Fibroblast of skin of right quadriceps (primary cell): ENCODE results near the gene TMEM205.
"Not testable (repeated sequence)": the region's sequence is repeated elsewhere in the genome, so short reads cannot be mapped to it uniquely, and the experiment has no call there.

ENCODE experiments used
- DNase-seq: peaks from one replicate; pipeline ENCODE4 v3.0.0-alpha.2; 2013

The TMEM205 gene

GRCh38 chr19:11370744-11371143 lies 24.7 kb upstream of the TMEM205 start:
- no peak for DNase-seq

GRCh38 chr19:11367528-11367927 lies 21.5 kb upstream of the TMEM205 start:
- DNase-seq = no peak

DNA sequence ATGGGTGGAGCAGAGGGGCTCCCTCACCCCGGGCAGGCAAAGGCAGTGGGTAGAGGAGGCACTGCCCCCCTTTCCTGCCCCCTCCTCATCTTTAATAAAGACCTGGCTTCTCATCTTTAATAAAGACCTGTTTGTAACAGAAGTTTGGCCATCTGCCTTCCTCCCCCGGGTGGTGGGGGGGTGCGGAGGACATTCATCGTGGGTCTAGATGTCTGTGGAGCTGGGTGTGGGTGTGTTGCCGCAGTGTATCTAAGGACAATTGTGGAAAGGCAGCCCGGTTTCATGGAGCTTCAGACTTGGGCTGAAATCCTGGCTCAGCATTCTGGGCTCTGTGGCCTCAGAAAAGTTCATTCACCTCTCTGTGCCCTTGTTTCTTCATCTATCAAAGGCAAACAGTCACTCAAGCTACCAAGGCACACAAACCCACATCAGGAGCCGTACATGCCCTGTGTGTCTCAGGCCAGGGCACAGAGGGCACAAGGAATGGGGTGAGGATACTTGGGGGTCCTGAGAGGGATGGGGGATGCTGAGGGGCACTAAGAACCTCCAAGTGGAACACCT lies 19.6 kb upstream of the TMEM205 start:
- DNase-seq = no peak

DNA sequence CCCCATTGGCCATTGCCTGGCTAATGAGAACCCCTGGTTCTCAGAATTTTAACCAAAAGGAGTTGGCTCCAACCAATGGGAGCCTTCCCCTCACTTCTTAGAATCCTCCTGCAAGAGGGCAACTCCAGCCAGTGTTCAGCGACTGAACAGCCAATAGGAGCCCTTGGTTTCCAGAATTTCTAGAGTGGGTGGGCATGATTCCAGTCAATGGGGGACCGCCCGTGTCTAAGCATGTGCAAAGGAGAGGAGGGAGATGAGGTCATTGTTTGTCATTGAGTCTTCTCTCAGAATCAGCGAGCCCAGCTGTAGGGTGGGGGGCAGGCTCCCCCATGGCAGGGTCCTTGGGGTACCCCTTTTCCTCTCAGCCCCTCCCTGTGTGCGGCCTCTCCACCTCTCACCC lies 18.9 kb upstream of the TMEM205 start:
- no peak for DNase-seq

DNA sequence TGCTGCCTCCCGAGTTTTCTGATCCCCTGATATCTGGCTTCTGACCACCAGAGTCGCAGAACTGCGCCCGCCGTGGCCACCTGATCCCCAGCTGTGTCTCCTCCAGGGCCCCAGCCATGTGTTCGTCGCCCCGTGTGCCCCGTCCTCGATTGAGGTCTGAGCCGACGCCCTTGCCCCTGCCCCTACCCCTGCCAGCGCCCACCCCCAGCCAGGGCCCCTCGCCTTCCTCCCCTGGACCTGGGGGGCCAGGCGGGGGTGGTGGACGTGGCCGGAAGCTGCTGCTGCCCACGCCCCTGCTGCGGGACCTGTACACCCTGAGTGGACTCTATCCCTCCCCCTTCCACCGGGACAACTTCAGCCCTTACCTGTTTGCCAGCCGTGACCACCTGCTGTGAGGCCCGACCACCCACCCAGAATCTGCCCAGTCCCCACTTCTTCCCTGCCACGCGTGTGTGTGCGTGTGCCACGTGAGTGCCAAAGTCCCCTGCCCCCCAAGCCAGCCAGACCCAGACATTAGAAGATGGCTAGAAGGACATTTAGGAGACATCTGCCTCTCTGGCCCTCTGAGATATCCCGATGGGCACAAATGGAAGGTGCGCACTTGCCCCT lies 18.3 kb upstream of the TMEM205 start:
- no peak for DNase-seq

DNA sequence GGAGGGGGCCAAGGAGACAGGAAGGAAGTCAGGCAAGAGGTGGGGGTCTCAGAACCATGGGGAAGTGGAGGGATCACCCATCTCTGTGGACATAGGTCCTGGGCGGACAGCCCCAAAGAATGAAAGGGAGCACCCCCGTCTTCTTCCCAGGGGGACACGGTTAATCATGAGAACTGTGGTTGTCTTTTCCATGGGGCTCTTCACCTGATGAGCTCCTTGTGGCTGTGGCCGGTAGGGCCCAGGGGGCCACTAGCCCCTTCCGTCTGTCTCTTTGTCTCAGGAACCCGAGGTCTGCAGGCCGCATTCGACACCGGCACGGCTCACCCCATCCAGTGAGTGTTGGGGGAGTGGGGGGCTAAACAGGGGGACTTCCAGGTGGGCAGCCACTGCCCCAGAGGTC lies 17.8 kb upstream of the TMEM205 start:
- DNase-seq = no peak

GRCh38 chr19:11361771-11362731 lies 16.0 kb upstream of the TMEM205 start:
- DNase-seq = no peak

GRCh38 chr19:11361037-11361770 lies 15.1 kb upstream of the TMEM205 start:
- DNase-seq = no peak

GRCh38 chr19:11359421-11359820 lies 13.4 kb upstream of the TMEM205 start:
- DNase-seq = no peak

GRCh38 chr19:11356676-11357550 lies 10.8 kb upstream of the TMEM205 start:
- no peak for DNase-seq

- no peak for DNase-seq
These were observed 10.0 kb upstream of the TMEM205 start for GRCh38 chr19:11356074-11356397.

DNA sequence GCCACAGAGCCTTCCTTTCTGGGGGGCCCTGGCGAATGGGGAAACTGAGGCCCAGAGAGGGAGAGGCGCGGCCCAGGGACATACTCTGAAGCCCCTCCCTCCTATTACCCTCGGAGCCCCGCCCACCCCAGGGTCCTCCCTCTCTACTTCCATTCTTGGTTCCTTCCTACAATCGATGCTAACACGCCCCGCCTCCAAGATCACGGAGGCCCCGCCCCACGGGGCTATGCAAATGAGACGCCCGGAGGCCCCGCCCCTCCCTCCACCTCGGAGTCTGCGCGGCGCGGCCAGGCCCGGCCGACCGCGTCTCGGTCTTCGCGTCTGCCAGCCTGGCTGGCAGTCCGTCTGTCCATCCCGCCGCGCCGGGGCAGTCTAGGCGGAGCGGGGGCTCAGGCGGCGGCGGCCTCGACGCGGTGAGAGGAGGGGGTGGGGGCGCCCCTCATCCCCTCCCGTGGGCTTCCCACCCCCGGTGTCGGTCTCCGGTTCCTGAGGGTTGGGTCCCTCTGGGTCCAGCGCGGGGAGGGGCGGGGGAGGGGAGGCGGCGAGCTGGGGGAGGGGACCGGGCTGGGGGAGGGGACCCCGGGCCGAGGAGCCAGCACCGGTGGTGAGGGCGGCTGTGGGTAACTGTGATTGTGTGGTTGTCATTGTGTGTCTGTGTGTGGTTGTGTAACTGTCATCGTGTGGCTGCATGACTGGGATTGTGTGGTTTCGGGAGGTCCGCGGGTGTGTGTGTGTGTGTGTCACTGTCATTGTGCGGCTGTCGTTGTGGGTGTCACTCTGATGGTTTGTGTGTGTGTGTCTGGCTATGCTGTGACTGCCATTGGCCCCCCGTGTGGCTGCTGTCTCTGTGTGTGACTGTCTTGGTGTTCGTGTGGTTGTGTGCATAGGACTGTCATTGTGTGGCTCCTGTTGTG lies 9.3 kb upstream of the TMEM205 start, which contains the start of gene PLPPR2:
Gene PLPPR2, plus strand, starts transcription at position 273 of the 914 bp plus-strand sequence. CDS start 2,242 bp downstream, outside the sequence.
- peak; percentile 89 for DNase-seq

DNA sequence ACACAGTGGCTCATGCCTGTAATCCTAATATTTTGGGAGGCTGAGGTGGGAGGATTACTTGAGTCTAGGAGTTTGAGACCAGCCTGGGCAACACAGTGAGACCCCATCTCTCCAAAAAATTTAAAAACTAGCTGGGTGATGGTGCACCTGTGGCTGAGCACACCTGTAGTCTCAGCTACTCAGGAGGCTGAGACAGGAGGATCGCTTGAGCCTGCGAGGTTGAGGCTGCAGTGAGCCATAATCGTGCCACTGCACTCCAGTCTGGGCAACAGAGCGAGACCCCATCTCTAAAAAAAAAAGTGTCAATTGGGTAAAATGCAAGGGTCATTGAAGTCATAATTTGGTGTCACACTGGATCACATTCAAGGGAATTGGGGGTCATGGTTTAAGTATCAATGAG lies 8.0 kb upstream of the TMEM205 start:
- DNase-seq = not testable (repeated sequence)

GRCh38 chr19:11349171-11349570 lies 3.1 kb upstream of the TMEM205 start:
- no peak for DNase-seq

DNA sequence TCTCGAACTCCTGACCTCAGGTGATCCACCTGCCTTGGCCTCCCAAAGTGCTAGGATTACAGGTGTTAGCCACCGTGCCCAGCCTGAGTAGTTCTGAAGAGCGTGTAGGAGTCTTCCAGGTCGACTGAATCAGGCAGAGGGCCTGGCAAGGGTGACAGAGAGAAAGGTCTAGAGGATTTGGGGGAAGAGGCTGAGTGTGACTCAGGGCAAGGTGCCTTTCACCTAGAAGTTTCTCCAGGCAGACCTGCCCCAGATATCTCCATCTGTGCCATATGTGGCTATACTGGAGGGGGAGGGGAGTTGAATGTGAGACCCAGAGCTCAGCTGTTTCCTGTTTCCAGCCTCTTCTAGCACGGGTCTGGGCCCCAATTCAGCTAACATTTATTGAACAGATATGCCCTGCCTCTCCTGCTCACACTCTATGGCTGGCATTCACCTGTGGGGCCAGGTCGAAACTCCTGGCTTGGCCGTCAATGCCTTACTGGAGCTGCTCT lies 1.5 kb upstream of the TMEM205 start:
- DNase-seq = no peak

- DNase-seq = no peak
These were observed 805 bp downstream of the TMEM205 start for GRCh38 chr19:11345122-11345803.

DNA sequence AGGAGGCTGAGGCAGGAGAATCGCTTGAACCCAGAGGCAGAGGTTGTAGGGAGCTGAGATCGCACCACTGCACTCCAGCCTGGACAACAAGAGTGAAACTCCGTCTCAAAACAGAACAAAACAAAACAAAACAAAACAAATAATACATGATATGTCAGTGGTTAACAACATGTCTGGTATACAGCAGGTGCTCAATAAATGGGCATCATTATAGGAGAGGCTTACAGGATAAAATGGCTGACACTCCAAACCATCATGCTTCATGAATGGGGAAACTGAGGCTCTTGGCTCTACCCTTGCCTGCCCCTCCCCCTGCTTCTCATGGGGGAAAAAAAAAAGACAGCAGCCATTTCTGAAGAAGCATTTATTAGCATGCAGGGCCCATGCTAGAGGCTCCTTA lies 3.6 kb downstream of the TMEM205 start:
- no peak for DNase-seq

- not testable (repeated sequence) for DNase-seq
These were observed 6.0 kb downstream of the TMEM205 start for GRCh38 chr19:11340099-11340467.

DNA sequence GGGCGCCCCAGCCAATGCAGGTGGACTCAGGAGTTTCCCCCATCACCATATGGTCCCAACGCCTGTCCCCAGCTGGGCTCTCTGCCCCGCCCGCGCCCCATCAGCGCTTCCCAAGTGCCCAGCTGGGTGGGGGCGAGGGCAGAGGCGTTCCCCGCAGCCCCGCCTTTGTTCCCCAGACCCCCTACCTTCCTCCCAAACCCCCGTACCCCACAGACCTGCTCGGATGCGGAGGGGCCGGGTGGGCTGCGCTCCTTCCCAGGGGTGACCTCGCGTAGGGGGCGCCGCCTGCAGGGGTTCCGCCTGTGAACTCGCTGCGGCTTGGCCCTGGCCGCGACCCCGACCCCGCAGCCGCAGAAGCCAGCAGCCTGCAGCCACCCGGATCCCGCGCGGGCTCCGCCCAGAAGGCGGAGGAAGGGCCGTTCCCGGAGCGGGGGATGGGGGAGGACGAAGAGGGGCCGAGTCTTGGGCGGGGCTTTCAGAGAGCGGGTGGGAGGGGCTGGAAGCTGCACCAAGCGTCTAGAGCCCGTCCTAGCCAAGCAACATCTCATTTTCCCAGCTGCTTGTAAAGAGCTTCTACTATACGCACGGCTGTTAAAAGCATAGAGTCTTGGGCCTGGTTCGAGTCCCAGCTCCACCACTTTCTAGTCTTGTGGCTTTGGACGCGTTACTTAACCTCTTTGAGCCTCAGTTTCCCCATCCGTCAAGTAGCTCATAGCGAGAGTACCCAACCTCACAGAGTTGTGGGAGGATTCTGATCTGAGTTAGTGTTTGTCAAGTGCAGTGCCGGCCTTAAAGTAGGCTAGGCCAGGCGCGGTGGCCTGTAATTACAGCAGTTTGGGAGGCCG lies 6.6 kb downstream of the TMEM205 start, which contains the start of gene RAB3D:
Gene RAB3D, minus strand, starts transcription at position 404 of the 845 bp plus-strand sequence. CDS start 2,258 bp downstream, outside the sequence.
- DNase-seq = peak; percentile 81
